Colonic mucosa (tissue), 4 donors: Measurements from ENCODE around the gene FOSB. TPM values are rescaled to one million over a fixed set of nuclear protein-coding genes. Genes with fewer than 3 reads are reported as not detected.

Source experiments
- DNase-seq: peaks from one replicate; pipeline ENCODE4 v3.0.0-alpha.2; 2020
- H3K27ac ChIP-seq: fragments of 200-600 bp; one replicate; pipeline ENCODE4 v1.8.0; 2021
- H3K27me3 ChIP-seq: fragments of 200-600 bp; one replicate; pipeline ENCODE4 v1.8.0; 2021
- H3K36me3 ChIP-seq: fragments of 200-600 bp; one replicate; pipeline ENCODE4 v1.8.0; 2021
- H3K4me1 ChIP-seq: fragments of 200-600 bp; one replicate; pipeline ENCODE4 v1.8.0; 2021; ENCODE audit warnings: mild to moderate bottlenecking
- H3K4me3 ChIP-seq: fragments of 200-600 bp; one replicate; pipeline ENCODE4 v1.8.0; 2021
- H3K9ac ChIP-seq, 2 donors: one replicate each; pipeline ENCODE4 v1.7.0; 2013; ENCODE audit warnings: control low read depth in 2 of 2, low read depth in 2 of 2, low read length in 2 of 2
- H3K9me3 ChIP-seq: fragments of 200-600 bp; one replicate; pipeline ENCODE4 v1.8.0; 2021
- intact Hi-C: fragments of 100-400 bp; cut with DNase I; formaldehyde crosslinking; loops from one replicate; pipeline ENCODE4 v1.14.1; 2022
- total RNA-seq, 2 donors: library from RNA; stranded (reverse); fragmentation: NEBNext Ultra II Directional in 1 of 2; extraction: Animal tissue kit (Norgen Biotek cat#: 25700) in 1 of 2; gene quantifications; one replicate each; pipeline ENCODE4 v1.2.1, GENCODE V29; 2021
- TF ChIP-seq, protein P1 (sequence below): fragments of 200-600 bp; IDR thresholded peaks from one replicate; pipeline ENCODE4 v1.8.0; 2022; ENCODE audit warnings: antibody characterized with exemption, mild to moderate bottlenecking
- donor health status: healthy.
- donor health status: DM: no; HTN: no; CAD: no.
- donor health status: DM: no; HTN: no; CAD: no.

The FOSB gene
- total RNA-seq, 2 donors from 2014 or later: 1.5 to 3.4 TPM

GRCh38 chr19:45514376-45515051 is 46.7 kb downstream of the FOSB start:
- DNase-seq: peak; percentile 92
- H3K27ac ChIP-seq: peak overlapping the region; percentile 85
- intact Hi-C loops: no loop called here
- TF ChIP-seq, protein P1, sequence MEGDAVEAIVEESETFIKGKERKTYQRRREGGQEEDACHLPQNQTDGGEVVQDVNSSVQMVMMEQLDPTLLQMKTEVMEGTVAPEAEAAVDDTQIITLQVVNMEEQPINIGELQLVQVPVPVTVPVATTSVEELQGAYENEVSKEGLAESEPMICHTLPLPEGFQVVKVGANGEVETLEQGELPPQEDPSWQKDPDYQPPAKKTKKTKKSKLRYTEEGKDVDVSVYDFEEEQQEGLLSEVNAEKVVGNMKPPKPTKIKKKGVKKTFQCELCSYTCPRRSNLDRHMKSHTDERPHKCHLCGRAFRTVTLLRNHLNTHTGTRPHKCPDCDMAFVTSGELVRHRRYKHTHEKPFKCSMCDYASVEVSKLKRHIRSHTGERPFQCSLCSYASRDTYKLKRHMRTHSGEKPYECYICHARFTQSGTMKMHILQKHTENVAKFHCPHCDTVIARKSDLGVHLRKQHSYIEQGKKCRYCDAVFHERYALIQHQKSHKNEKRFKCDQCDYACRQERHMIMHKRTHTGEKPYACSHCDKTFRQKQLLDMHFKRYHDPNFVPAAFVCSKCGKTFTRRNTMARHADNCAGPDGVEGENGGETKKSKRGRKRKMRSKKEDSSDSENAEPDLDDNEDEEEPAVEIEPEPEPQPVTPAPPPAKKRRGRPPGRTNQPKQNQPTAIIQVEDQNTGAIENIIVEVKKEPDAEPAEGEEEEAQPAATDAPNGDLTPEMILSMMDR: no peak
- H3K27me3 ChIP-seq: no peaks in the 10 kb centered on the region
- no peaks in the 10 kb centered on the region for H3K9me3 ChIP-seq
- H3K9ac ChIP-seq: peak overlapping the region; percentile 46 to 71
- no peak overlapping the region for H3K4me3 ChIP-seq
- peaks cover 6% of the 10 kb centered on the region for H3K36me3 ChIP-seq
- H3K4me1 ChIP-seq: peaks cover 57% of the 10 kb centered on the region

DNA sequence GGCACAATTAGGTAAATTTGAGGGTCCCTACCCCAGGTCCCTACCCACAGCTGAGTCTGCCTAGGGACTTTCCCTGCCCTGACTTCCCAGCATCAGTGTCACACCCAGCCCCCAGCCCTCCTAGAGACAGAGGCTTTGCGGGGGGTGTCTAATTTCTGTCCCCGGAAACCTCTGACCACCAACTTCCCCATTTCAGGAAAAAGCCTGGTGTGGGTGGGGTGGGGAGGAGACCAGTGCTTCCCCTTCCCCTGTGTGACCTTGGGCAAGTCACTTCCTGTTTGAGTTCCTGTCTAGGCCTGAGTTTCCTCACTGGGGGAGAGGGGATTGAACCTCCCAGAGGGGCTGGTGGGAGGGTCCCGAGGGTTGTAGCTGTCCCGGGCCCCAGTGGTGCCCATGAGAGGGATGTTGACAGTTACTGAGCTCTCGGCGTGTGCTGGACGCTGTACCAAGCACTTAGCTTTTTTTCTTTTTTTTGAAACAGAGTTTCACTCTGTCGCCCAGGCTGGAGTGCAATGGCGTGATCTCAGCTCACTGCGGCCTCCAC is 47.4 kb downstream of the FOSB start:
- TF ChIP-seq, protein P1: no peak
- Histone ChIP-seq H3K4me3 (no peak overlapping the region), H3K9me3 (no peaks in the 10 kb centered on the region), H3K9ac (peak overlapping the region; percentile 46 to 71), H3K27me3 (no peaks in the 10 kb centered on the region), H3K27ac (peak overlapping the region; percentile 85), H3K36me3 (peaks cover 6% of the 10 kb centered on the region), H3K4me1 (peaks cover 52% of the 10 kb centered on the region)
- DNase-seq: peak; percentile 71
- intact Hi-C loops: no loop called here

DNA sequence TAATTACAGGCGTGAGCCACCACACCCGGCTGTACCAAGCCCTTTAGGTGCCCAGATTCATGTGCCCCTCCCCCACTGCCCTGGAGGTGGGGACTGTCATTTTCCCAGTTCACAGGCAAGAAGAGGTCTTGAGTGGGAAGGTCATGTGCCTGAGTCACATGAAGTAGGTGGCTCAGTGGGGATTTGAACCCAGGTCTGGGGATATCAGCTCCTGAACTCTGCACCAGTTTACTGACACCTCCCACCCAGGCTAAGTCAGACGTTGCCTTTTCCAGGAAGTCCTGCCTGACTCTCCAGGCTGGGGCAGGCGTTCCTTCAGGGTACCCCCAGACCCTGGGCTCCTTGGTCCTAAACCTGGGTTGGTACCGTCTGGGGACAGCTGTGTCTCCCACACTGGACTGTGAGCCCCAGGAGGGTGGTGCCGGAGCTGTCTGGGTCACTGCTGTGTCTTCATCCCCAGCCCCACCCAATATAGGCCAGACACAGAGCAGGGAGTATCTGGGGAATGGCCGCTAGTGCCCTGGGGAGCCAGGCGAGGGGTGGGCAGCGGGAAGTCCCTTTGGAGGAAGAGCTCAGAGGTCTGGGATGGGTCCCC is 48.1 kb downstream of the FOSB start:
- Histone ChIP-seq H3K9ac (peak overlapping the region; percentile 58 to 71), H3K9me3 (no peaks in the 10 kb centered on the region), H3K4me3 (no peak overlapping the region), H3K4me1 (peaks cover 47% of the 10 kb centered on the region), H3K36me3 (peaks cover 6% of the 10 kb centered on the region), H3K27me3 (no peaks in the 10 kb centered on the region), H3K27ac (peak overlapping the region; percentile 85)
- peak; percentile 76 for DNase-seq
- TF ChIP-seq, protein P1: no peak
- intact Hi-C loops: no loop called here

GRCh38 chr19:45517238-45517637 is 49.4 kb downstream of the FOSB start:
- no peaks in the 10 kb centered on the region for H3K9me3 ChIP-seq
- H3K27ac ChIP-seq: no peak overlapping the region
- H3K27me3 ChIP-seq: no peaks in the 10 kb centered on the region
- intact Hi-C loops: no loop called here
- H3K4me3 ChIP-seq: no peak overlapping the region
- TF ChIP-seq, protein P1: no peak
- peaks cover 45% of the 10 kb centered on the region for H3K4me1 ChIP-seq
- peaks cover 6% of the 10 kb centered on the region for H3K36me3 ChIP-seq
- H3K9ac ChIP-seq: peak overlapping the region in 1 of 2 donors; percentile 28
- no peak for DNase-seq

DNA sequence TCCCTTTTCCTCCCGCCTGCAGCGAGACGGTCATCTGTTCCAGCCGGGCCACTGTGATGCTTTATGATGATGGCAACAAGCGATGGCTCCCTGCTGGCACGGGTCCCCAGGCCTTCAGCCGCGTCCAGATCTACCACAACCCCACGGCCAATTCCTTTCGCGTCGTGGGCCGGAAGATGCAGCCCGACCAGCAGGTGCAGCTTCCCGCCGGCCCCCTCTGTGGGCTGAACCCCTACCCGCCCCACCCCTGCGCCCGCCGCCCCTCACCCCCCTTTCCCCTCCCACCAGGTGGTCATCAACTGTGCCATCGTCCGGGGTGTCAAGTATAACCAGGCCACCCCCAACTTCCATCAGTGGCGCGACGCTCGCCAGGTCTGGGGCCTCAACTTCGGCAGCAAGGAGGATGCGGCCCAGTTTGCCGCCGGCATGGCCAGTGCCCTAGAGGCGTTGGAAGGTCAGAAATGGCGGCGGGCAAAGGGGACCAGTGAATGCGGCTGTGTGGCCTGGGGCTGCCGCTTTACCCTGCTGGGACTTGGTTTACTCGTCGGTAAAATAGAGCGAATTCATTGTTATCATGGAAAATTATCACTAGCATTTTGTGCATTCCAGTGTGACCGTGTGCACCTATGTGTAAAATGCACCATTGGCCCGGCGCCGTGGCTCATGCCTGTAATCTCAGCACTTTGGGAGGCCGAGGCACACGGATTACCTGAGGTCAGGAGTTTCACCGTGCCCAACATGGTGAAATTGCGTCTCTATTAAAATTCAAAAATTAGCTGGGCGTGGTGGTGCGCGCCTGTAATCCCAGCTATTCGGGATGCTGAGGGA is 50.1 kb downstream of the FOSB start:
- intact Hi-C loops: no loop called here
- no peak for DNase-seq

More for the DNA sequence above, 50.1 kb downstream of the FOSB start:
- peak overlapping the region in 1 of 2 donors; percentile 28 for H3K9ac ChIP-seq
- no peaks in the 10 kb centered on the region for H3K9me3 ChIP-seq
- H3K27ac ChIP-seq: peak overlapping the region; percentile 55
- TF ChIP-seq, protein P1: no peak
- H3K4me1 ChIP-seq: peaks cover 39% of the 10 kb centered on the region
- H3K36me3 ChIP-seq: peaks cover 6% of the 10 kb centered on the region
- no peak overlapping the region for H3K4me3 ChIP-seq
- H3K27me3 ChIP-seq: no peaks in the 10 kb centered on the region
